GM12891 (cell line): ENCODE measurements around the gene MAP3K12.

Experiments used
- PAX5 ChIP-seq: IDR thresholded peaks from 2 replicates; pipeline ENCODE4 v1.6.1; 2011; ENCODE audit warnings: low read length, moderate library complexity, mild to moderate bottlenecking; ENCODE audit not compliant: insufficient read depth, severe bottlenecking
- POLR2A ChIP-seq: IDR thresholded peaks from 2 replicates; pipeline ENCODE4 v1.6.1; 2011; ENCODE audit warnings: low read depth, low read length, control low read depth
- POLR2AphosphoS5 ChIP-seq: IDR thresholded peaks from 2 replicates; pipeline ENCODE4 v1.6.1; 2011; ENCODE audit warnings: low read depth, low read length, control low read depth
- SPI1 ChIP-seq: IDR thresholded peaks from 2 replicates; pipeline ENCODE4 v1.6.1; 2011; ENCODE audit warnings: low read depth, low read length, control low read depth
- TAF1 ChIP-seq: IDR thresholded peaks from 2 replicates; pipeline ENCODE4 v1.6.1; 2011; ENCODE audit warnings: low read depth, low read length, control low read depth

DNA sequence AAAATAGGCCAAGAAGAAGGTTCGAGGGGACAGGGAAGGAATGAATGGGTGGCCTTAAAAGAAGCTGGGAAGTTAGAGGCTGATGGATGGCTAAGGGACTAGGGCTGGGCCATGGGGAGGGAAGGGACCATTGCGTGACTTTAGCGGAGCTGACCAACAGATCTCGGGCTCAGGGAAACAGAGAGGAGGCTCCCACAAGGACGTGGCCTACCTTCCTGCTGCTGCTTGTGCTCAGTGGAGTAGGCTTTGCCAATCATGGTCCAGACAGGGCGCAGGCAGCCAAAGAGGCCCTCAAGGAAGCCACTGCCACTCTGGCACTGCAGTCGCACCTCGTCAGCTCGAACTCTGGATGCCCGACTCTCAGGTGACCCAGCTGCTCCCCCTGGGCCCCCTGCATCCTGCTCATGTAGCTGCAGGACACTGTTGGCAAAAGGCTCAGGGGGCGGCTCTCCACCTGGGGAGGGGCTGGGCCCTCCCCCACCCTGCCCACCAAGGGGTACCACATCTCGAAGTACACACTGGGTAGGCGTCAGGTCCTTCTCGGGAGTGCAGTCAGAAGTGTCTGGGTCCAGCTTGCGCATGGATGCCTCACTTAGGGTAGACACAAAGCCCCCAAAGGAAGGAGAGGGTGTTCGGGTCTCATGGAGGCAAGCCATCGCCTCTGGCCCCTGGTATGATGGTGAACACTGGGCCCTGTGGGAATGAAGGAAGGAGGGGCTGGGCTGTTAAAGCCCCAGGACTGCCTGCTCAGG is 12.3 kb downstream of the MAP3K12 start:
- TF ChIP-seq POLR2A: no peak
- no peak for TF ChIP-seq POLR2AphosphoS5
- TF ChIP-seq SPI1: no peak
- no peak for TF ChIP-seq TAF1
- no peak for TF ChIP-seq PAX5
